GM12878 (cell line): ENCODE measurements around the gene BARHL1. TPM values are rescaled to one million over a fixed set of nuclear protein-coding genes. Genes with fewer than 3 reads are reported as not detected.

ENCODE experiments used
- ATAC-seq: fragments of 200-7000 bp; cut with Tn5 transposase; 3 replicates; pipeline ENCODE4 v1.9.1; 2020; ENCODE audit warnings: mild to moderate bottlenecking, moderate library complexity
- BruUV-seq: library from RNA; stranded (reverse); fragments of 400-500 nt; replicated peaks from 2 replicates; lab custom pipeline; 2021; lab: Mats Ljungman, UMichigan
- CTCF ChIA-PET: fragments of 300-600 bp; sonication (Branson Sonifier 250); formaldehyde crosslinking; extraction: SDS; loops from one replicate; lab custom pipeline; 2021; ENCODE audit warnings: inconsistent platforms; lab: Yijun Ruan, JAX
- POLR2A ChIA-PET: fragments of 350-600 bp; formaldehyde crosslinking; extraction: SDS; loops from one replicate; lab custom pipeline; 2021; ENCODE audit warnings: inconsistent platforms; lab: Charles Lee
- RAD21 ChIA-PET: fragments of 300-600 bp; sonication (Branson Sonifier 250); formaldehyde crosslinking; loops from one replicate; lab custom pipeline; 2023; ENCODE audit warnings: antibody characterized with exemption; ENCODE audit not compliant: unreplicated experiment; lab: Charles Lee
- SMC1A ChIA-PET: fragments of 300-600 bp; sonication (Branson Sonifier 250); formaldehyde crosslinking; loops from one replicate; lab custom pipeline; 2023; ENCODE audit not compliant: unreplicated experiment, uncharacterized antibody; lab: Charles Lee
- DNase-seq: peaks from one replicate; pipeline ENCODE4 v3.0.0-alpha.2; 2011; ENCODE audit warnings: low read depth, low spot score
- FAIRE-seq: peaks from 3 replicates; lab custom pipeline; 2011; peaks lifted over from hg19 to GRCh38; lab: Jason Lieb, UNC
- H2AFZ ChIP-seq: 2 replicates; pipeline ENCODE4 v1.6.0; 2011; ENCODE audit warnings: low read depth, low read length, control low read depth; ENCODE audit not compliant: control insufficient read depth
- H3K27ac ChIP-seq: 2 replicates; pipeline ENCODE4 v1.5.1; 2011; ENCODE audit warnings: control low read depth; ENCODE audit not compliant: control insufficient read depth, insufficient read depth
- H3K27me3 ChIP-seq, 2 experiments: replicated peaks in 1 of 2; 2 replicates each; pipeline versions ENCODE4 v1.6.0 to v1.6.1; 2011; ENCODE audit warnings: low read length in 1 of 2; ENCODE audit not compliant: control insufficient read depth in 2 of 2, insufficient read depth in 2 of 2
- H3K36me3 ChIP-seq, 2 experiments: 2 replicates each; pipeline ENCODE4 v1.5.1; 2011; ENCODE audit warnings: low read length in 1 of 2; ENCODE audit not compliant: control insufficient read depth in 2 of 2, insufficient read depth in 2 of 2
- H3K4me1 ChIP-seq: 2 replicates; pipeline ENCODE4 v1.6.1; 2011; ENCODE audit warnings: mild to moderate bottlenecking, low read length, moderate library complexity, mixed read lengths; ENCODE audit not compliant: control insufficient read depth, insufficient read depth
- H3K4me2 ChIP-seq: 2 replicates; pipeline ENCODE4 v1.6.0; 2011; ENCODE audit warnings: control low read depth; ENCODE audit not compliant: control insufficient read depth, insufficient read depth
- H3K4me3 ChIP-seq: fragments of 200-600 bp; sonication (generic); 2 replicates; pipeline ENCODE4 v1.5.1; 2016
- H3K79me2 ChIP-seq: 2 replicates; pipeline ENCODE4 v1.6.0; 2011; ENCODE audit warnings: low read length; ENCODE audit not compliant: control insufficient read depth, insufficient read depth
- H3K9ac ChIP-seq: 2 replicates; pipeline ENCODE4 v1.8.0; 2011; ENCODE audit warnings: low read length, control low read depth, mixed read lengths; ENCODE audit not compliant: control insufficient read depth, insufficient read depth
- H3K9me3 ChIP-seq: replicated peaks from 3 replicates; pipeline ENCODE4 v1.5.1; 2011; ENCODE audit warnings: mild to moderate bottlenecking, low read length; ENCODE audit not compliant: control insufficient read depth, insufficient read depth
- H4K20me1 ChIP-seq: 2 replicates; pipeline ENCODE4 v1.6.0; 2011; ENCODE audit not compliant: control insufficient read depth, insufficient read depth
- MEF2B ChIP-seq: fragments of 450-650 bp; IDR thresholded peaks from 2 replicates; pipeline ENCODE4 v1.6.1; 2018; ENCODE audit warnings: mild to moderate bottlenecking, moderate library complexity; ENCODE audit not compliant: partially characterized antibody, poor library complexity, severe bottlenecking
- RAD21 ChIP-seq: IDR thresholded peaks from 2 replicates; pipeline ENCODE4 v1.6.1; 2011; ENCODE audit warnings: mild to moderate bottlenecking, low read depth, low read length, moderate library complexity; ENCODE audit not compliant: insufficient read depth
- SPI1 ChIP-seq: IDR thresholded peaks from 2 replicates; pipeline ENCODE4 v1.6.1; 2011; ENCODE audit warnings: low read depth, mild to moderate bottlenecking, low read length, moderate library complexity, borderline replicate concordance; ENCODE audit not compliant: insufficient read depth
- SUPT20H ChIP-seq: IDR thresholded peaks from 2 replicates; pipeline ENCODE4 v1.6.1; 2011; ENCODE audit warnings: low read depth, mild to moderate bottlenecking, low read length, moderate library complexity, borderline replicate concordance; ENCODE audit not compliant: control insufficient read depth
- WGBS: methylation state at CpG from one replicate; pipeline ENCODE4 v1.1.6; 2016; ENCODE audit warnings: low lambda C conversion rate; ENCODE audit not compliant: insufficient replicate concordance, insufficient coverage; ENCODE audit errors: missing lambda C conversion rate; 5-methylcytosine and 5-hydroxymethylcytosine counted together
- in situ Hi-C: fragments of 300-500 bp; cut with MboI; formaldehyde crosslinking; loops from 9 replicates; pipeline ENCODE4 v1.14.3; 2018; ENCODE audit warnings: mixed read lengths
- intact Hi-C: fragments of 100-400 bp; cut with micrococcal nuclease; formaldehyde crosslinking; loops from one replicate; pipeline ENCODE4 v1.14.2; 2022; ENCODE audit not compliant: unreplicated experiment
- polyA plus RNA-seq, 11 experiments: library from polyadenylated mRNA; depleted of rRNA in 4 of 11; unstranded in 6 of 11; stranded (reverse) in 5 of 11; fragments of >200 nt; fragmentation: Nextera tagmentation in 4 of 11; fragmentation: Illumina TruSeq in 1 of 11; extraction: Ambion mirVana in 4 of 11; extraction: Trizol in 1 of 11; gene quantifications; 1 replicate in 1 of 11; 2 replicates in 10 of 11; pipeline versions ENCODE4 v1.2.1 to v1.2.3, GENCODE V29; 2011 to 2016; ENCODE audit warnings: inconsistent platforms in 2 of 11, missing spikeins in 2 of 11, low read depth in 1 of 11
- total RNA-seq, 4 experiments: library from RNA; depleted of rRNA in 3 of 4; stranded (reverse); fragments of >200 nt in 3 of 4; fragmentation: Illumina TruSeq in 1 of 4; extraction: Trizol in 1 of 4; gene quantifications; 2 replicates each; pipeline versions ENCODE4 v1.2.1 to v1.2.3, GENCODE V29; 2013 to 2021
- TF ChIP-seq, protein P1 (sequence below): fragments of 450-650 bp; IDR thresholded peaks from 2 replicates; pipeline ENCODE4 v1.6.1; 2014; ENCODE audit warnings: mild to moderate bottlenecking
- TF ChIP-seq, protein P2 (sequence below): IDR thresholded peaks from 2 replicates; pipeline ENCODE4 v1.6.1; 2012; ENCODE audit warnings: low read depth, low read length, improper control_type of control experiment
- TF ChIP-seq, protein P3 (sequence below): fragments of 450-650 bp; IDR thresholded peaks from 2 replicates; pipeline ENCODE4 v1.6.1; 2017; ENCODE audit warnings: mild to moderate bottlenecking, moderate library complexity
- TF ChIP-seq, protein P4 (sequence below): fragments of 450-650 bp; IDR thresholded peaks from 2 replicates; pipeline ENCODE4 v1.6.1; 2017; ENCODE audit warnings: borderline replicate concordance

The BARHL1 gene
- total and polyA plus RNA-seq, 10 of the 15 experiments (the other 5 are each of a cell fraction or from before 2014, with no cell fraction given) = not detected

GRCh38 chr9:132547436-132547835 is 35.0 kb upstream of the BARHL1 start:
- Histone ChIP-seq H3K27me3 (no peaks in the 10 kb centered on the region; a peak in 2 of 4 replicates), H3K9ac (no peak overlapping the region), H3K4me2 (no peak overlapping the region), H3K79me2 (no peaks in the 10 kb centered on the region), H3K36me3 (no peaks in the 10 kb centered on the region), H4K20me1 (no peaks in the 10 kb centered on the region), H3K4me1 (no peaks in the 10 kb centered on the region), H3K9me3 (no peaks in the 10 kb centered on the region), H2AFZ (no peak overlapping the region), H3K27ac (no peak overlapping the region), H3K4me3 (no peak overlapping the region)
- in situ Hi-C loops = no loop called here
- POLR2A ChIA-PET = no interaction called here
- no peak for DNase-seq
- intact Hi-C loops = no loop called here
- WGBS = 57% methylated on average over 13 of the region's 13 CpGs
- ATAC-seq = no peak
- TF ChIP-seq, protein P1, sequence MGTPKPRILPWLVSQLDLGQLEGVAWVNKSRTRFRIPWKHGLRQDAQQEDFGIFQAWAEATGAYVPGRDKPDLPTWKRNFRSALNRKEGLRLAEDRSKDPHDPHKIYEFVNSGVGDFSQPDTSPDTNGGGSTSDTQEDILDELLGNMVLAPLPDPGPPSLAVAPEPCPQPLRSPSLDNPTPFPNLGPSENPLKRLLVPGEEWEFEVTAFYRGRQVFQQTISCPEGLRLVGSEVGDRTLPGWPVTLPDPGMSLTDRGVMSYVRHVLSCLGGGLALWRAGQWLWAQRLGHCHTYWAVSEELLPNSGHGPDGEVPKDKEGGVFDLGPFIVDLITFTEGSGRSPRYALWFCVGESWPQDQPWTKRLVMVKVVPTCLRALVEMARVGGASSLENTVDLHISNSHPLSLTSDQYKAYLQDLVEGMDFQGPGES = no peak
- CTCF ChIA-PET = no interaction called here
- RAD21 ChIA-PET = no interaction called here
- no peak for FAIRE-seq
- no TSS peak for BruUV-seq
- SMC1A ChIA-PET = no interaction called here

DNA sequence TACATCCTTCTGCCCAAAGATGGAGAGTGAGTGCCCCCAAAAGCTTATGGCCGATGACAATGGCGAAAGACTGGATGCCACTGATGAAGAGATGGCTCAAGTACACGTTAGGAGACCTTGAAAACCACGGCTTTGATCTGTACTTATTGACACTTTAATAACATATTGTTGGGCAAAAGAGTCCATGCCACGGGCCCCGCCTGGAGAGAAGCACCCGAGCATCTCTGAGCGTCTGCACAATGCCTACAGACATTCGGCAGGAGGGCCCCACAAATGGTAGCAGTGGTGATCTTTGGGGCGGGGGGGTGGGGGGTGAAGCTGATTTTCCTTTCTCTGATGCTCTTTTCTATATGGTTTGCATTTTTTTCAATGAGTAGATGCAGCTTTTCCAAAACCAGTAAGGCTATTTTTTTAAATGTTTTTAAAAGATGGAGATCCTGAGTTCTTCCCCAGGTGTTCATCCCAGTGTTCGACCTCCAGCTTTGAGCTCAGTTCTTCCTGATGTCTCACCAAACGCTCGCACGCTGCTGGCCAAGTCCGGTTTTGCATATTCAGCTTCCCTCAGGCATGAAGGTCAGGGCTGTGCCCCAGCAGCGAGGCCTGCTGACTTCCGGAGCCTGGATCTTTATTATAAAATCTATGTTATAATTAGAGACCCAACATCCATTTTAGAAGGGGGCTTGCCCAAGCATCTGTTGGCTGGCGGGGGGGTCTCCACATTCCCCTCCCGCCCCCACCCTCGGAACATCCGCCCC is 34.3 kb upstream of the BARHL1 start:
- Histone ChIP-seq H3K4me3 (no peak overlapping the region), H3K27me3 (no peaks in the 10 kb centered on the region; a peak in 2 of 4 replicates), H3K4me2 (no peak overlapping the region), H3K4me1 (no peaks in the 10 kb centered on the region), H3K9ac (no peak overlapping the region), H4K20me1 (no peaks in the 10 kb centered on the region), H3K27ac (no peak overlapping the region), H2AFZ (no peak overlapping the region), H3K36me3 (no peaks in the 10 kb centered on the region), H3K79me2 (no peaks in the 10 kb centered on the region), H3K9me3 (no peaks in the 10 kb centered on the region)
- ChIA-PET RAD21 (no interaction called here), CTCF (interaction anchor here (2.1 kb wide), 1 partner anchor 354 kb away, joined by 5 read pairs; no protein-coding TSS in a partner anchor), SMC1A (no interaction called here), POLR2A (no interaction called here)
- ATAC-seq = no peak
- FAIRE-seq = no peak
- no peak for DNase-seq
- WGBS = 18% methylated on average over 17 of the region's 21 CpGs
- no TSS peak for BruUV-seq
- in situ Hi-C loops = no loop called here
- intact Hi-C loops = no loop called here
- TF ChIP-seq MEF2B (no peak), SUPT20H (no peak), SPI1 (no peak), RAD21 (no peak)
- TF ChIP-seq, protein P2, sequence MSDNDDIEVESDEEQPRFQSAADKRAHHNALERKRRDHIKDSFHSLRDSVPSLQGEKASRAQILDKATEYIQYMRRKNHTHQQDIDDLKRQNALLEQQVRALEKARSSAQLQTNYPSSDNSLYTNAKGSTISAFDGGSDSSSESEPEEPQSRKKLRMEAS = no peak
- TF ChIP-seq, protein P3, sequence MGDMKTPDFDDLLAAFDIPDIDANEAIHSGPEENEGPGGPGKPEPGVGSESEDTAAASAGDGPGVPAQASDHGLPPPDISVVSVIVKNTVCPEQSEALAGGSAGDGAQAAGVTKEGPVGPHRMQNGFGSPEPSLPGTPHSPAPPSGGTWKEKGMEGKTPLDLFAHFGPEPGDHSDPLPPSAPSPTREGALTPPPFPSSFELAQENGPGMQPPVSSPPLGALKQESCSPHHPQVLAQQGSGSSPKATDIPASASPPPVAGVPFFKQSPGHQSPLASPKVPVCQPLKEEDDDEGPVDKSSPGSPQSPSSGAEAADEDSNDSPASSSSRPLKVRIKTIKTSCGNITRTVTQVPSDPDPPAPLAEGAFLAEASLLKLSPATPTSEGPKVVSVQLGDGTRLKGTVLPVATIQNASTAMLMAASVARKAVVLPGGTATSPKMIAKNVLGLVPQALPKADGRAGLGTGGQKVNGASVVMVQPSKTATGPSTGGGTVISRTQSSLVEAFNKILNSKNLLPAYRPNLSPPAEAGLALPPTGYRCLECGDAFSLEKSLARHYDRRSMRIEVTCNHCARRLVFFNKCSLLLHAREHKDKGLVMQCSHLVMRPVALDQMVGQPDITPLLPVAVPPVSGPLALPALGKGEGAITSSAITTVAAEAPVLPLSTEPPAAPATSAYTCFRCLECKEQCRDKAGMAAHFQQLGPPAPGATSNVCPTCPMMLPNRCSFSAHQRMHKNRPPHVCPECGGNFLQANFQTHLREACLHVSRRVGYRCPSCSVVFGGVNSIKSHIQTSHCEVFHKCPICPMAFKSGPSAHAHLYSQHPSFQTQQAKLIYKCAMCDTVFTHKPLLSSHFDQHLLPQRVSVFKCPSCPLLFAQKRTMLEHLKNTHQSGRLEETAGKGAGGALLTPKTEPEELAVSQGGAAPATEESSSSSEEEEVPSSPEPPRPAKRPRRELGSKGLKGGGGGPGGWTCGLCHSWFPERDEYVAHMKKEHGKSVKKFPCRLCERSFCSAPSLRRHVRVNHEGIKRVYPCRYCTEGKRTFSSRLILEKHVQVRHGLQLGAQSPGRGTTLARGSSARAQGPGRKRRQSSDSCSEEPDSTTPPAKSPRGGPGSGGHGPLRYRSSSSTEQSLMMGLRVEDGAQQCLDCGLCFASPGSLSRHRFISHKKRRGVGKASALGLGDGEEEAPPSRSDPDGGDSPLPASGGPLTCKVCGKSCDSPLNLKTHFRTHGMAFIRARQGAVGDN = no peak
- TF ChIP-seq, protein P4, sequence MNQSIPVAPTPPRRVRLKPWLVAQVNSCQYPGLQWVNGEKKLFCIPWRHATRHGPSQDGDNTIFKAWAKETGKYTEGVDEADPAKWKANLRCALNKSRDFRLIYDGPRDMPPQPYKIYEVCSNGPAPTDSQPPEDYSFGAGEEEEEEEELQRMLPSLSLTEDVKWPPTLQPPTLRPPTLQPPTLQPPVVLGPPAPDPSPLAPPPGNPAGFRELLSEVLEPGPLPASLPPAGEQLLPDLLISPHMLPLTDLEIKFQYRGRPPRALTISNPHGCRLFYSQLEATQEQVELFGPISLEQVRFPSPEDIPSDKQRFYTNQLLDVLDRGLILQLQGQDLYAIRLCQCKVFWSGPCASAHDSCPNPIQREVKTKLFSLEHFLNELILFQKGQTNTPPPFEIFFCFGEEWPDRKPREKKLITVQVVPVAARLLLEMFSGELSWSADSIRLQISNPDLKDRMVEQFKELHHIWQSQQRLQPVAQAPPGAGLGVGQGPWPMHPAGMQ = no peak
